Type B pancreatic cell (in vitro differentiated cells): Measurements from ENCODE around the gene PARP15. TPM values are rescaled to one million over a fixed set of nuclear protein-coding genes. Genes with fewer than 3 reads are reported as not detected.

ENCODE experiments used
- DNase-seq: peaks from one replicate; pipeline ENCODE4 v3.0.0; 2021; ENCODE audit warnings: mixed read lengths; ENCODE audit not compliant: unreplicated experiment; ENCODE audit errors: extremely low spot score
- H3K27ac Mint-ChIP-seq: 2 replicates; pipeline ENCODE4 v1.8.0; 2021; ENCODE audit warnings: mild to moderate bottlenecking, mixed read lengths
- H3K27me3 Mint-ChIP-seq: 2 replicates; pipeline ENCODE4 v1.8.0; 2021; ENCODE audit warnings: mixed read lengths
- H3K36me3 Mint-ChIP-seq: 2 replicates; pipeline ENCODE4 v1.8.0; 2021; ENCODE audit warnings: mixed read lengths
- H3K4me1 Mint-ChIP-seq: one replicate; pipeline ENCODE4 v1.8.0; 2021; ENCODE audit warnings: mixed read lengths; ENCODE audit not compliant: unreplicated experiment
- H3K4me3 Mint-ChIP-seq: 2 replicates; pipeline ENCODE4 v1.8.0; 2021; ENCODE audit warnings: mild to moderate bottlenecking, mixed read lengths
- H3K9me3 Mint-ChIP-seq: 2 replicates; pipeline ENCODE4 v1.8.0; 2021; ENCODE audit warnings: mixed read lengths
- total RNA-seq: library from RNA; stranded (reverse); gene quantifications from 2 replicates; pipeline ENCODE4 v1.2.1, GENCODE V29; 2021; ENCODE audit warnings: low replicate concordance
- TF ChIP-seq, protein P1 (sequence below): fragments of 200-600 bp; sonication (generic); conservative IDR thresholded peaks from 2 replicates; pipeline ENCODE4 v1.5.0; 2021; ENCODE audit warnings: antibody characterized with exemption, mild to moderate bottlenecking

The PARP15 gene
- total RNA-seq, 1 donor from 2014 or later: 0.29 TPM

DNA sequence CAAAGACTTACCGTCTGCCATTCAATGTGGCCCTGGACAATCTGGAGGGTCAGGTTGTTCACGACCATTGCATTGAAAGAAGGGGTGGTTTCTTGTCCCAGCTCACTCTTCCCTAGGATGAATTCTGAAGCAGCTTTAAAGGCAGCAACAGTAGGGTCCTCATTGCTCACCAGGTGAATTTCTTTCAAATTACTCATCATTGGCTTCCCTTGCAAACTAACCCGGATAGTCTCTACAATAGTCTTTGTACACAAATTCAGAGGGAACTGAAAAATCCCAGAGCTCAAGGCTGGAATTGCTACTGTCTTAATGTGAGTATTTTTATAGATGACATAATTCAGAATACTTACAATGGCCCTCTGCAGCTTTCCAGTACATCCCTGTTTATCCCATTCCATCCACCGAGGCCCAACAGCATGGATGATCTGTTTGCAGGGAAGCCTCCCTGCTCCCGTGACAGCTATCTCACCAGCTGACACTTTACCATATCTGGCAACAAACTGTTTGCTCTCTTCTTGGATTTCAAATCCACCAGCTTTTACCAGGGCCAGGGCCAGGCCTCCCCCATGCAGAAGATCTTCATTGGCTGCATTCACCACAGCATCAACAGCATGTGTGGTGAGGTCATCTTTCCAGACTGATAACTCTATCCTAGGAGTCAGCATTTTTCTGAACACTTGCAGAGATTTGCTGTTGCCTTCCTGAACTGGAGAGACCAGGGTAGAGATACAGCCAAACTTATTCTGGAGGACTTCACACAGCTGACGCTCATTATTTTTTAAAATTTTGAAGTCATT lies 22.0 kb upstream of the PARP15 start:
- DNase-seq: no peak
- Mint-ChIP-seq H3K27ac (peak overlapping the region; percentile 60), H3K9me3 (no peaks in the 10 kb centered on the region), H3K27me3 (no peaks in the 10 kb centered on the region), H3K4me3 (no peak overlapping the region), H3K4me1 (peaks cover 4% of the 10 kb centered on the region), H3K36me3 (peaks cover 4% of the 10 kb centered on the region)
- TF ChIP-seq, protein P1, sequence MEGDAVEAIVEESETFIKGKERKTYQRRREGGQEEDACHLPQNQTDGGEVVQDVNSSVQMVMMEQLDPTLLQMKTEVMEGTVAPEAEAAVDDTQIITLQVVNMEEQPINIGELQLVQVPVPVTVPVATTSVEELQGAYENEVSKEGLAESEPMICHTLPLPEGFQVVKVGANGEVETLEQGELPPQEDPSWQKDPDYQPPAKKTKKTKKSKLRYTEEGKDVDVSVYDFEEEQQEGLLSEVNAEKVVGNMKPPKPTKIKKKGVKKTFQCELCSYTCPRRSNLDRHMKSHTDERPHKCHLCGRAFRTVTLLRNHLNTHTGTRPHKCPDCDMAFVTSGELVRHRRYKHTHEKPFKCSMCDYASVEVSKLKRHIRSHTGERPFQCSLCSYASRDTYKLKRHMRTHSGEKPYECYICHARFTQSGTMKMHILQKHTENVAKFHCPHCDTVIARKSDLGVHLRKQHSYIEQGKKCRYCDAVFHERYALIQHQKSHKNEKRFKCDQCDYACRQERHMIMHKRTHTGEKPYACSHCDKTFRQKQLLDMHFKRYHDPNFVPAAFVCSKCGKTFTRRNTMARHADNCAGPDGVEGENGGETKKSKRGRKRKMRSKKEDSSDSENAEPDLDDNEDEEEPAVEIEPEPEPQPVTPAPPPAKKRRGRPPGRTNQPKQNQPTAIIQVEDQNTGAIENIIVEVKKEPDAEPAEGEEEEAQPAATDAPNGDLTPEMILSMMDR: no peak

DNA sequence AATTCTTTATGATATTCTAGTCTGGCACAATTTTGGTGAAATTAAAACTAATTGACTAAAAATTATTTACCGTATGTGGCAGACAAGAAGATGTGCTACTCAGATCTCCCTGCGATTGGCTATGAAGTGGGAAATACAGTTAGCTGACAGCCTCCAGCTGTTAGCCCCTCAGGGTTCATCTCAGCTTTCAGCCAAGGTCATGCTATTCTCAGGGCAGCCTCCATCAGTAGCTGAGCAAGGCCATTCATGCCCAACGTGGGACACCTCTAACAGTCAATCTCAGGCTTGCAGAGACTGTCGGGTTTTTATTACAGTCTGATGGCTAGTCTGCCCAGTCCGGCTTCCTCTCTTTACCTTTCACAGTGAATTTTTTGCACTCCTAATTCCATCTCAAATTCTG lies 20.1 kb upstream of the PARP15 start:
- Mint-ChIP-seq H3K4me1 (peaks cover 4% of the 10 kb centered on the region), H3K36me3 (peaks cover 4% of the 10 kb centered on the region), H3K9me3 (no peaks in the 10 kb centered on the region), H3K4me3 (no peak overlapping the region), H3K27ac (no peak overlapping the region), H3K27me3 (no peaks in the 10 kb centered on the region)
- TF ChIP-seq, protein P1: no peak
- no peak for DNase-seq

DNA sequence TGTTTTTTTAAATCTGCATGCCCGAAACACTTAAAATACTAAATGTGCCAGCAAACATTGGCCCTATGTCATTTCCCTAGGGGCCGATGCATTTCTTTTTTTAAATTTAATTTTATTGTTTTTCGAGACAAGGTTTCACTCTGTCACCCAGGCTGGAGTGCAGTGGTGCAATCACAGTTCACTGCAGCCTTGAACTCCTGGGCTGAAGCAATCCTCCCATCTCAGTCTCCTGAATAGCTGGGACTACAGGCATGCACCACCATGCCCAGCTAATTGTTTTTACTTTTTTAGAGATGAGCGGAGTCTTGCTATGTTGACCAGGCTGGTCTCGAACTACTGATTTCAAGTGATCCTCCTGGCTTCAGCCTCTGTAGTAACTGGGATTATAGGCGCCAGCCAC lies 18.8 kb upstream of the PARP15 start:
- no peak for DNase-seq
- Mint-ChIP-seq H3K4me1 (peaks cover 6% of the 10 kb centered on the region), H3K27ac (no peak overlapping the region), H3K4me3 (no peak overlapping the region), H3K9me3 (no peaks in the 10 kb centered on the region), H3K36me3 (no peaks in the 10 kb centered on the region), H3K27me3 (peaks cover 2% of the 10 kb centered on the region)
- TF ChIP-seq, protein P1: no peak

DNA sequence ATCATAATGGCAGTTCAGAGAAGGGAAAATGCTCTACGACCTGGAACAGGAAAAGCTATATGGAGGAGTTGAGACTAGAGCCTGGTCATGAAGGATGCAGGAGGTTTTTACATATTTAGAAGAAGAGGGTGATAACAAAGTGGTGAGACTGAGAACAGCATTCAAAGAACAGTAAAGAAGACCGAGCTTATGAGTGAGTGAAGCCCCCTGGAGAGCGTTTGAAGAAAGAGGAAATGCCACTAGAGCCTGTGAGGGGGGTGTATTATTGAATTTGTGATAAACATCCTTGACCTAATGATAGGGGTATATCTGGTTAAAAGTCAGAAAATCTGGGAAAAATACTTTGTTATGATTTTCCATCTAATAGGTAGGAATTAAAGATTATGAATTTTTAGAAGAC lies 17.5 kb upstream of the PARP15 start:
- Mint-ChIP-seq H3K9me3 (no peaks in the 10 kb centered on the region), H3K4me3 (no peak overlapping the region), H3K36me3 (no peaks in the 10 kb centered on the region), H3K27ac (no peak overlapping the region), H3K27me3 (peaks cover 4% of the 10 kb centered on the region), H3K4me1 (peaks cover 12% of the 10 kb centered on the region)
- DNase-seq: no peak
- TF ChIP-seq, protein P1: no peak

DNA sequence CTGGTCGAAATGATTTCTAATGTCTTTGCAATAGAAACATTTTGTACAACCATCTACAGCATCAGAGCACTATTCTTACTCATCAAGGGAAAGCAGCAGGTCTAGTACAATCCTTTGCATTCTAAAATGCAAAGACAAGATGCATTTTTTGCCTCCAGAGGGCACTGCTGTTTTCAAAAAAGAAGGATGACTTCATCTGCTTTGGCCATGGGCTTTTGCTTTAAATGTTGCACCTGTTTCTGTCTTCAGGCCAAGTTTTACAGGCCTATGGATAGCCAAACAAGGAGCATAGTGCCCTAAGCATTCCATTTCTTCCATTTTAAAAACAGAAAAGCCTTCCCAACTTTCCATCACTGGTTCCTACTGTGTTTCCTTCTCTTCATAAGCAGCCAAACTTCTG lies 16.8 kb upstream of the PARP15 start:
- H3K36me3 Mint-ChIP-seq: no peaks in the 10 kb centered on the region
- DNase-seq: no peak
- no peaks in the 10 kb centered on the region for H3K9me3 Mint-ChIP-seq
- H3K4me3 Mint-ChIP-seq: peak overlapping the region; percentile 35
- peak overlapping the region; percentile 17 for H3K27ac Mint-ChIP-seq
- TF ChIP-seq, protein P1: peak; percentile 73
- H3K4me1 Mint-ChIP-seq: peaks cover 10% of the 10 kb centered on the region
- H3K27me3 Mint-ChIP-seq: peaks cover 4% of the 10 kb centered on the region
